Cardiac fibroblast (primary cell): ENCODE results near the gene TSC1.

Experiments
- DNase-seq, 2 donors: peaks; one replicate each; pipeline versions ENCODE4 v3.0.0 to v3.0.0-alpha.2; 2010; ENCODE audit warnings: low read depth in 2 of 2
- H3K4me3 ChIP-seq, 2 donors: replicated peaks in 1 of 2; 1 replicate in 1 of 2; 2 replicates in 1 of 2; pipeline ENCODE4 v1.5.1; 2011; ENCODE audit warnings: low read depth in 2 of 2, low read length in 2 of 2, mild to moderate bottlenecking in 2 of 2, moderate library complexity in 1 of 2
- CTCF ChIP-seq: IDR thresholded peaks from one replicate; pipeline ENCODE4 v1.5.1; 2011; ENCODE audit warnings: low read depth, mild to moderate bottlenecking, low read length, inconsistent platforms

TSC1 gene

DNA sequence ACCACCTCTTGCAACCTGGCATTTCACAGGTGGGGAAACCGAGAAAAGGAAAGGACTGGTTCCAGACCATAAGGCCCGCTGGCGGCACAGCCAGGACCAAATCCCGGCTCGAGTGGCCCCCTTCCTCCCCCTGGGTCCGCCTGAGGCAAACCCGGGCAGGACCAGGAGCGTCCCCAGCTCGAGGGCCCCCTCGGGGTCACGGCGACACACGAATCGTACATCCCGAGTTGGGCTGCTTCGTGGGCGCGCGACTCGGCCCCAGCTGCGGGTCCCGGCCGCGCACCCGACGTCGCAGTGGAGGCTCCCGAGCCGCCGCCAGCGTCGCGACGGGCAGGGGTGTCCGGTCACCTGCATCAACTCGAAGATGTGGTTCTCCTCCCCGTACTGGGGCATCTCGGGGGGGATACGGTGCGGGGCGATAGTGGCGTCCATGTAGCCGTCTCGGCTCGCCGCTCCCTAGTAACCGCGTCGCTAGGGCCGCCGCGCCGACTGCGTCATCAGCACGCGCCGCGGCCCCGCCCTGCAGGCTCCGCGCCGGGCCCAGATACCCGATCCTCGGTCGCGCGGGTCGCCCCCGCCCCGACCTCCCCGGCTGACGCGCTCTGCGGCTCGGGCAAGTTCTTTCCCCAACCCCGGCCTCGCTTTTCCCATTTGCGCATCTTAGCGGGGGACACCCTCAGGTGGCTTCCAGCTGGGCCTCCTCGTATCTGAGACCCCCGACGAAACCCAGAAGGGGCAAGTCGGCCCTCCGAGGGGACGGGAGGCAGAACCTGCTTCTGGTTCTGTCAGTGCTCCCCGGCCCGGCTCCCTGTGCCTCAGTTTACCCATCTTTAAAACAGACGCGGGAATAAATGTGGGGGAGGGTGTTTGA is 66.4 kb downstream of the TSC1 start, which contains the start of gene AK8:
TSS of gene AK8 (minus strand) at position 461 of the 871 bp plus-strand sequence. CDS start at position 432, 29 bp downstream.
- DNase-seq, result peak; percentile 72 to 82
- no peak for TF ChIP-seq CTCF
- H3K4me3 ChIP-seq, result peak within 1 kb of the TSS; percentile 96 to 98

- H3K4me3 ChIP-seq, result peak overlapping the region; percentile 96 to 98
- no peak for DNase-seq
- TF ChIP-seq CTCF, result no peak
Measured at GRCh38 chr9:132877458-132877823, 67.0 kb downstream of the TSC1 start.

DNA sequence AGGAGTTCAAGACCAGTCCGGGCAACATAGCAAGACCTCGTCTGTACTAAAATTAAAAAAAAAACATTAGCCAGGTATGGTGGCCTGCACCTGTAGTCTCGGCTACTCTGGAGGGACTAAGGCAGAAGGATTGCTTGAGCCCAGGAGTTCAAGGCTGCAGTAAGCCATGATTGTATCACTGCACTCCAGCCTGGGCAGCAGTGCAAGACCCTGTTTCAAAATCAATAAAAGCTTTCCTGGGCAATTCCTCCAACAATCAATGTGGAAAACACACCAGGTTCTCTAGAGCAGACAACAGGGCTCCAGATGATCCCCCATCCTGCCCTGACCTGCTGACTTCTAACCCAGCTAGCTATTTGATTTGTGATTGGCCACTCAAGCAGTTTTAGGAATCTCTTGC is 67.6 kb downstream of the TSC1 start:
- DNase-seq, result no peak
- TF ChIP-seq CTCF, result no peak
- no peak overlapping the region for H3K4me3 ChIP-seq

DNA sequence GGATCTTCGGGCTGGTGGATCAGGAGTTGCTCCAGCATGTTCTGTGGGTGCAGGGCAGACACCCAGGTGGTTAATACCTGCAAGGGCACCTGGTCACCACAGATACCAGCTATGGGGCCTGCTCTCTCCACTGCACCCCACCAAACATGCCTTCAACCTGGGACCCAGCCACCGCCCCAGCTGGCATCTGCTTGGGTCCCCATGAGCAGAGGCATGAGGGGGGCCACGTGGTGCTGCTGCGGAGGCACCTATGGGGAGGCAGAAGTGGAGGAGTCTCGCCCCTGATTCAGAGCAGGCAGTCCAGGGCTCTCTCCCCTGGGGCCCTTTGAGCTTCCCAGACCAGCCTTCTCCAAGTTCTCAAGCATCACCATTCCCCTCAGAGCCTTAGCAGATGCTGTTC is 69.3 kb downstream of the TSC1 start:
- H3K4me3 ChIP-seq, result no peak overlapping the region
- DNase-seq, result no peak
- no peak for TF ChIP-seq CTCF

GRCh38 chr9:132873403-132873802 is 71.0 kb downstream of the TSC1 start:
- H3K4me3 ChIP-seq, result no peak overlapping the region
- no peak for TF ChIP-seq CTCF
- DNase-seq, result no peak

GRCh38 chr9:132869266-132869665 is 75.2 kb downstream of the TSC1 start:
- TF ChIP-seq CTCF, result no peak
- H3K4me3 ChIP-seq, result no peak overlapping the region
- DNase-seq, result no peak
